Type B pancreatic cell (in vitro differentiated cells): ENCODE results near the gene MALSU1. TPM values are rescaled to one million over a fixed set of nuclear protein-coding genes. Genes with fewer than 3 reads are reported as not detected.

Source experiments
- DNase-seq: peaks from one replicate; pipeline ENCODE4 v3.0.0; 2021; ENCODE audit warnings: mixed read lengths; ENCODE audit not compliant: unreplicated experiment; ENCODE audit errors: extremely low spot score
- H3K27ac Mint-ChIP-seq: 2 replicates; pipeline ENCODE4 v1.8.0; 2021; ENCODE audit warnings: mild to moderate bottlenecking, mixed read lengths
- H3K27me3 Mint-ChIP-seq: 2 replicates; pipeline ENCODE4 v1.8.0; 2021; ENCODE audit warnings: mixed read lengths
- H3K36me3 Mint-ChIP-seq: 2 replicates; pipeline ENCODE4 v1.8.0; 2021; ENCODE audit warnings: mixed read lengths
- H3K4me1 Mint-ChIP-seq: one replicate; pipeline ENCODE4 v1.8.0; 2021; ENCODE audit warnings: mixed read lengths; ENCODE audit not compliant: unreplicated experiment
- H3K4me3 Mint-ChIP-seq: 2 replicates; pipeline ENCODE4 v1.8.0; 2021; ENCODE audit warnings: mild to moderate bottlenecking, mixed read lengths
- H3K9me3 Mint-ChIP-seq: 2 replicates; pipeline ENCODE4 v1.8.0; 2021; ENCODE audit warnings: mixed read lengths
- CTCF ChIP-seq: fragments of 200-600 bp; sonication (generic); conservative IDR thresholded peaks from 2 replicates; pipeline ENCODE4 v1.5.0; 2021; ENCODE audit warnings: antibody characterized with exemption, mild to moderate bottlenecking
- total RNA-seq: library from RNA; stranded (reverse); gene quantifications from 2 replicates; pipeline ENCODE4 v1.2.1, GENCODE V29; 2021; ENCODE audit warnings: low replicate concordance

Gene MALSU1
- total RNA-seq, 1 donor from 2014 or later: 50.5 TPM

GRCh38 chr7:23336799-23337283 is 37.7 kb downstream of the MALSU1 start:
- H3K27me3 Mint-ChIP-seq: no peaks in the 10 kb centered on the region
- peaks cover 15% of the 10 kb centered on the region for H3K4me1 Mint-ChIP-seq
- no peak for DNase-seq
- H3K9me3 Mint-ChIP-seq: no peaks in the 10 kb centered on the region
- H3K4me3 Mint-ChIP-seq: no peak overlapping the region
- no peak for TF ChIP-seq CTCF
- no peak overlapping the region for H3K27ac Mint-ChIP-seq
- peaks cover 56% of the 10 kb centered on the region for H3K36me3 Mint-ChIP-seq

- no peak for DNase-seq
- no peaks in the 10 kb centered on the region for H3K27me3 Mint-ChIP-seq
- H3K36me3 Mint-ChIP-seq: peaks cover 54% of the 10 kb centered on the region
- H3K9me3 Mint-ChIP-seq: no peaks in the 10 kb centered on the region
- no peak overlapping the region for H3K27ac Mint-ChIP-seq
- no peak for TF ChIP-seq CTCF
- no peak overlapping the region for H3K4me3 Mint-ChIP-seq
- peaks cover 15% of the 10 kb centered on the region for H3K4me1 Mint-ChIP-seq
Measured at GRCh38 chr7:23337374-23337773, 38.2 kb downstream of the MALSU1 start.

- H3K4me1 Mint-ChIP-seq: peaks cover 12% of the 10 kb centered on the region
- H3K9me3 Mint-ChIP-seq: no peaks in the 10 kb centered on the region
- H3K27ac Mint-ChIP-seq: no peak overlapping the region
- H3K4me3 Mint-ChIP-seq: no peak overlapping the region
- no peaks in the 10 kb centered on the region for H3K27me3 Mint-ChIP-seq
- no peak for DNase-seq
- peaks cover 49% of the 10 kb centered on the region for H3K36me3 Mint-ChIP-seq
- no peak for TF ChIP-seq CTCF
Measured at GRCh38 chr7:23338439-23338838, 39.3 kb downstream of the MALSU1 start.

- no peak for DNase-seq
- no peaks in the 10 kb centered on the region for H3K27me3 Mint-ChIP-seq
- H3K27ac Mint-ChIP-seq: no peak overlapping the region
- no peak overlapping the region for H3K4me3 Mint-ChIP-seq
- no peaks in the 10 kb centered on the region for H3K9me3 Mint-ChIP-seq
- no peak for TF ChIP-seq CTCF
- H3K36me3 Mint-ChIP-seq: peaks cover 51% of the 10 kb centered on the region
- peaks cover 10% of the 10 kb centered on the region for H3K4me1 Mint-ChIP-seq
Measured at GRCh38 chr7:23338863-23339262, 39.7 kb downstream of the MALSU1 start.

GRCh38 chr7:23341846-23342598 is 42.9 kb downstream of the MALSU1 start:
- no peaks in the 10 kb centered on the region for H3K9me3 Mint-ChIP-seq
- peaks cover 58% of the 10 kb centered on the region for H3K36me3 Mint-ChIP-seq
- no peak overlapping the region for H3K4me3 Mint-ChIP-seq
- peaks cover 5% of the 10 kb centered on the region for H3K4me1 Mint-ChIP-seq
- H3K27me3 Mint-ChIP-seq: no peaks in the 10 kb centered on the region
- H3K27ac Mint-ChIP-seq: no peak overlapping the region
- no peak for DNase-seq
- no peak for TF ChIP-seq CTCF
